ENCODE results near the gene PRSS8.
"Not testable (repeated sequence)": the region's sequence is repeated elsewhere in the genome, so short reads cannot be mapped to it uniquely, and the experiment has no call there.

- TF ChIP-seq POLR2AphosphoS5, POLR2A (IDR thresholded peaks at IDR 0.05; ENCODE audit: low read depth, low read length): not testable (repeated sequence)
Measured at GRCh38 chr16:31136822-31137499, 1.4 kb upstream of the PRSS8 start.
